Chondrocyte (in vitro differentiated cells): ENCODE measurements around the gene DHPS. TPM values are rescaled to one million over a fixed set of nuclear protein-coding genes. Genes with fewer than 3 reads are reported as not detected.
A peak's percentile ranks its signal among the peaks of the same experiment; 100 is the strongest.

Experiments used
- DNase-seq: peaks from one replicate; pipeline ENCODE4 v3.0.0; 2021; ENCODE audit warnings: mixed read lengths, low spot score
- H3K27ac Mint-ChIP-seq: one replicate; pipeline ENCODE4 v1.8.0; 2021; ENCODE audit warnings: mild to moderate bottlenecking, moderate library complexity, mixed read lengths; ENCODE audit not compliant: unreplicated experiment
- H3K27me3 Mint-ChIP-seq: 2 replicates; pipeline ENCODE4 v1.8.0; 2021; ENCODE audit warnings: low read depth, mixed read lengths
- H3K36me3 Mint-ChIP-seq: 2 replicates; pipeline ENCODE4 v1.8.0; 2021; ENCODE audit warnings: low read depth, mixed read lengths
- H3K4me1 Mint-ChIP-seq: 2 replicates; pipeline ENCODE4 v1.8.0; 2021; ENCODE audit warnings: low read depth, mild to moderate bottlenecking, mixed read lengths
- H3K4me3 Mint-ChIP-seq: one replicate; pipeline ENCODE4 v1.8.0; 2021; ENCODE audit warnings: mild to moderate bottlenecking, moderate library complexity, mixed read lengths; ENCODE audit not compliant: unreplicated experiment
- H3K9me3 Mint-ChIP-seq: 2 replicates; pipeline ENCODE4 v1.8.0; 2021; ENCODE audit warnings: low read depth, mixed read lengths
- CTCF ChIP-seq: fragments of 200-600 bp; sonication (generic); IDR thresholded peaks from 2 replicates; pipeline ENCODE4 v1.5.0; 2021; ENCODE audit warnings: antibody characterized with exemption, mild to moderate bottlenecking, moderate library complexity
- total RNA-seq: library from RNA; stranded (reverse); gene quantifications from 3 replicates; pipeline ENCODE4 v1.2.1, GENCODE V29; 2021

DHPS gene
- total RNA-seq, 1 donor from 2014 or later, result 37.8 TPM

GRCh38 chr19:12657966-12658365, 23.7 kb downstream of the DHPS start:
- peaks cover 30% of the 10 kb centered on the region for H3K36me3 Mint-ChIP-seq
- H3K27ac Mint-ChIP-seq, result no peak overlapping the region
- H3K4me1 Mint-ChIP-seq, result no peaks in the 10 kb centered on the region
- TF ChIP-seq CTCF, result peak; percentile 13
- no peak overlapping the region for H3K4me3 Mint-ChIP-seq
- no peaks in the 10 kb centered on the region for H3K9me3 Mint-ChIP-seq
- no peak for DNase-seq
- no peaks in the 10 kb centered on the region for H3K27me3 Mint-ChIP-seq

- TF ChIP-seq CTCF, result no peak
- Mint-ChIP-seq H3K36me3 (peaks cover 31% of the 10 kb centered on the region), H3K27ac (no peak overlapping the region), H3K27me3 (no peaks in the 10 kb centered on the region), H3K4me3 (no peak overlapping the region), H3K4me1 (no peaks in the 10 kb centered on the region), H3K9me3 (no peaks in the 10 kb centered on the region)
- no peak for DNase-seq
These were observed 24.6 kb downstream of the DHPS start for GRCh38 chr19:12656899-12657571.

DNA sequence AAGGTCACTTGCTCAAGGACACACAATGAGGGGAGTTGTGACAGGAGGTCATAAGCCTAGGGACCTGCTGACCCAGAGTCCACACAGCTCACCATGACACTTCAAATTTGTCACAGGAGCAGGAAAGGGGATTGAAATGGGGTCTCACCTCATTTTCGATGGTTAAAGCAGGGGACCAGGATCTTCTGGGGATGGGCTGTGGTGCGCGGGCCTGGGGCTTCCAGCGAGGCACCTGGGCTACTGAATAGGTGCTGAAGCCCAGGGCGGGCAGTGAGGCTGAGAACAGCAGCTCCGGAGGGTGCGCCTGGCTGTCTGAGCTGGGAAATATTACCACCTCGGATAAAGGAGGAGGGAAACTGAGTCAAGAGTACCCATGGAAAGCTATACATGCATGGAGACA, 26.1 kb downstream of the DHPS start:
- H3K9me3 Mint-ChIP-seq, result no peaks in the 10 kb centered on the region
- no peaks in the 10 kb centered on the region for H3K4me1 Mint-ChIP-seq
- no peak for TF ChIP-seq CTCF
- DNase-seq, result no peak
- no peak overlapping the region for H3K27ac Mint-ChIP-seq
- peaks cover 29% of the 10 kb centered on the region for H3K36me3 Mint-ChIP-seq
- H3K27me3 Mint-ChIP-seq, result no peaks in the 10 kb centered on the region
- H3K4me3 Mint-ChIP-seq, result no peak overlapping the region

DNA sequence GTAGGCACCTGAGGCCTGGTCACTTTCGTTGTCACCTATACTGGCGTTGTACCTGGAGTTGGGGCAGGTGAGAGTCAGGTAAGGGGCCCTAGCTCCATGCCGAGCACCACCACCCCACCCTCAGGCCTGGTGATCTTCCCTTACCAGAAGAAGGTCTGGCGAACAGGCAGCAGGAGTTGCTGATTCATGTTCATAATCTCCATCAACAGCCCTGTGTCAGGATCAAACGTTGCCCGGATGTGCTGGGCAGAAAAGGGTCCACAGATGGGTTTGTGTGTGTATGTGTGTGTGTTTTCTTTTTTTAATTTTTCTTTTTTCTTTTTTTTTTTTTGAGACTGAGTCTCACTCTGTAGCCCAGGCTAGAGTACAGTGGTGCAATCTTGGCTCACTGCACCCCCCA, 29.5 kb downstream of the DHPS start:
- Mint-ChIP-seq H3K9me3 (no peaks in the 10 kb centered on the region), H3K4me1 (peaks cover 4% of the 10 kb centered on the region), H3K27ac (no peak overlapping the region), H3K4me3 (no peak overlapping the region), H3K36me3 (peaks cover 22% of the 10 kb centered on the region), H3K27me3 (no peaks in the 10 kb centered on the region)
- TF ChIP-seq CTCF, result no peak
- DNase-seq, result no peak

DNA sequence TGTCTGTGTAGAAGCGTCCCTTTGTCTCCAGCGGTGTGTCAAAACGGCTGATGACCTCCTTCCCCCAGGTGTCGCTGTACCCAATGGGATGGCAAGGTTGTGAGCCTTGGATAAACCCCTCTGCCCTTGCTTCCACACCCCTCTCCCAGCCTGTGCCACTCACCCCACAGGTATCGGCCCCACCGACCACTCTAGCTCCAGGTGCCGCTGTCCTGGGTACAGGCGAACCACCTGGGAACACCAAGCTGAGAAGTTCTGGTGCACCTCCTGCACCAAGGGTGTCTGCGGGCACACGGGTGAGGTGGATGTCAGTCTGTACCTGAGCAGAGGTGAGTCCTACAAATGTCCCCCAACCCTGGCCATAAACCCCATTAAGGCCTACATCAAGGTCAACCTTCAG, 31.7 kb downstream of the DHPS start:
- Mint-ChIP-seq H3K27ac (no peak overlapping the region), H3K36me3 (peaks cover 7% of the 10 kb centered on the region), H3K4me1 (peaks cover 4% of the 10 kb centered on the region), H3K4me3 (no peak overlapping the region), H3K9me3 (no peaks in the 10 kb centered on the region), H3K27me3 (no peaks in the 10 kb centered on the region)
- no peak for TF ChIP-seq CTCF
- no peak for DNase-seq
